NK-92 treated with Interleukin-12 subunit alpha and Interleukin-12 subunit beta, amount 100 ng/mL, for 24 hours (cell line): ENCODE results near the gene STIMATE.

Experiments
- DNase-seq: peaks from one replicate; lab custom pipeline; 2025; lab: John Stamatoyannopoulos, UW

Gene STIMATE

DNA sequence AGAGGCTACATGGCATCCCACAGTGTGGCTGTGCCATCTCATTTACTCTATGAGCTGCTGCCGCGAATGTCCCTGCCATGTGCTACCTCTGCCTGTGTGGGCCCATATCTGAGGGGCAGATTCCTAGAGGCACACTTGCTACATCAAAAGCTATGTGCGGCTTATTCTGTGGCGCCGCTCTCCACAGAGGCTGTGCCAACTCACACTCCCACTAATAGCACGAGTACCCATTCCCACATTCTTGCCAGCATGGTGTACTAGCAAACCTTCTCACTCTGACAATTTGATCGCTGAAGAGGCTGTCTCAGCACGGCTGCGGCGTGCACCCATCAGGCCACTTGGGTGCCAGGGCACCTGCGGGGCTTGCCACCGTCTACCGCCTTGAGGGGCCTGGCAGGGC, 31.4 kb downstream of the STIMATE start:
- no peak for DNase-seq

DNA sequence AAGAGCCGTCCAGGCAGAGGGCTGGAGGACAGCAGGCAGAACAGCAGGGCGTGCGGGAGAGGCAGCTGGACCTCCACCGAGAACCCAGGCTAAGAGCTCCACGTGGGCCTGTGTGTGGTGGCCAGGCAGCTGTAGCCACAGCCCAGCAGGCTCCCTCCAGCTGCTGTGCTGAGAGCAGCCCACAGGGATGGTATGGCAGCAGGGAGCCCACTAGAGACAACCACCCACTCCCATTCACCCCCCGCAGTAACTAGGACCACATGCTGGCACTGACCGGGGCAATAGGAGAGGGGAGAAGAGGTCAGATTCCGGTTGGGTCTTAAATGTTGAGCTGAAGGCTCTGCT, 37.0 kb downstream of the STIMATE start:
- DNase-seq = no peak

DNA sequence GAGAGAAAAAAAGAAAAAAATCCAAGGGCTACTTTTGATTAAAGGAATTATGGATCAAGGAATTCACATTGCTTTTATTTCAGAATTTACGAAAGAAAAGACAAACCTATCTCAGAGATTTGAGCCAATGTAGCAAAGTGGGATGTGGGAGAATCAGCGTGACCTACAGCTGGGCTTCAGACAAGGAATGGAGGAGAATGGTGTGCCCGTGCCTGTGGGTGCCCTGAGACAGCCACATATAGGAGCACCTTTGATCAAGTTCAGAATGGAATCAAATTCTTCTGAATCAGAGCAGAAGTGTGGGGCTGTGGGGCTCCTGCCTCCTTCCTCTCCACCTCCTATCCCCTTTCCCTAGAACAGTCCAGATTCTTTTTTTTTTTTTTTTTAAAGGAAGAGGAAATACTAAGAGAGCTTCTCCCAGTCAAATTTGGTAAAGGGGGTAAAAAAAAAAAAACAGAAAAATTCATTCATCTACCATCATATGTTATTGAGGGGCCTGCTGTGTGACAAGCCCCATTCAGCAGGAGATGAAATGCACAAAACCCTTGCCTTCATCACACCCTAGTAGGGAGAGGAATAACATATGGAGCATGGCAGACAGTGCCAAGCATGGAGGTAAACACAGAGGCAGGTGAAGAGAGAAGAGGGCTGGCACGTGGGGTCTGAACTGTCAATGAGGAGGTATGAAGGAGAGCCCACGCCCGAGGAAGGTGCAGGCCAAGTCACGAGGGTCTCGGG, 37.5 kb downstream of the STIMATE start:
- no peak for DNase-seq

DNA sequence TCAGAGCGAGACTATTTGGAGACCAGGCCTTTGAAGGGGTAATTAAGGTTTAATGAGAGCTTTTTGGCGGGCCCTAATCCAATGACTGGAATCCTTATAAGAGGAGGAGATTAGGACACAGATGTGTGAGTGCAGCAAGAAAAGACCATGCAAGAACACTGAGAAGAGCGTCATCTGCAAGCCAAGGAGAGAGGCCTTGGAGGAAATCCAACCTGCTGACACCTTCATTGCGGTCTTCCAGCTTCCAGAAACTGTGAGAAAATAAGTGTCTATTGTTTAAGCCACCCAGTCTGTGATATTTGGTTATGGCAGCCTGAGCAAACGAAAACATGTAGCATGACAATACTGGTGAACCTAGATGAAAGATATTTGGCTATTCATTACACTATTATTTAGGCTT, 39.5 kb downstream of the STIMATE start:
- no peak for DNase-seq

DNA sequence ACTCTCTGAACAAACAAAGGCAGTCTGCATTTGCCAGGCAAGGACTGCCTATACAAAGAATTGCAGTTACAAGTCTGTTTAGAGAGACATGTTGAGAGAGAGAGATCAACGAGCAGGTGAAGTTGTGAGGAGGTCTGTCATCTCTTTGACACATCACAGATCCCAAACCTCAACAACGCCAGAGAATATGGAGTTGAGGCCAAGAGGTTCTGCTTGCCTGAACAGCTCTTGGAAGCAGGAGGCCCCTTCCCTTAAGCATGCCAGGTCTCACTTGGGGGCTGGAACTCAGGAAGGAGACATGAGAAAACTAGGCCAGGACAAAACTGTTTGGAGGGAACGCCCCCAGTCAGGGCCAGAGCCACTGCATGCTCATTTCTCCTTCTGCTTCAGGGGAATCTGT, 40.2 kb downstream of the STIMATE start:
- DNase-seq = no peak

DNA sequence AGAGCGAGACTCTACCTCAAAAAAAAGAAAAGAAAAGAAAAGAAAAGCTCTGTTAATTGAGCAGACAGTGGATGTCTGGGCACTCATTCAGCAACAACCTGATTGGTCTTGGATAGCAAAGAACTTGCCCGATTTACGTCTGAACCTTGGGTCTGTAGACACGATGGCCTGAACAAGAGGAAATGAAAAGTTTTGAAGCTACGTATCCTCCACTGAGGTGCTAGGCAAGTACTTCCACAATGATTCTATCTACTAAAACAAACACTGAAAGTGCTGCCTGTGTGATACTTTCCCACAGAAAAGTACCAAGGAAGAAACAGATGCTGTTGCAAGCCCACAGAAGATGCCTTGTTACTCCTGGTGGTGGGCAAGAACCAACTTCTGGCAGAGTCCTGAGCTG, 40.7 kb downstream of the STIMATE start:
- DNase-seq = no peak

DNA sequence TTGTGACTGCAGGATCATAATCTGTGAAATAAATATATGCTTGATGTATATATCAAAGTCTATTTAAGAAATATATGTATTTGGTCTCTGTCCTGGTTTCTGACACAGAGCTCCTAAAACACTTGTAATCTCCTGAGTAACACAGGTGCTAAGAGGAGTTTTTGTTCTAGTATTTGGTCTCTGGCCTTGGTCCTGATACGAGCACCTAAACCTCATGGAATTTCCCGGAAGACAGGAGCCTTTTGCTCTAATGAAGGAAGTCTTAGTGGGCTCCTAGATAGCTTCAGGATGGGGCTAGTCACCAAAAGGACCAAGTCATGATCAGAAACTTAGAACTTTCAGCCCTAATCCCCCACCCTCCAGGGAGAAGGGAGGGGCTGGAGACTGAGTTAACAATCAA, 43.3 kb downstream of the STIMATE start:
- no peak for DNase-seq

DNA sequence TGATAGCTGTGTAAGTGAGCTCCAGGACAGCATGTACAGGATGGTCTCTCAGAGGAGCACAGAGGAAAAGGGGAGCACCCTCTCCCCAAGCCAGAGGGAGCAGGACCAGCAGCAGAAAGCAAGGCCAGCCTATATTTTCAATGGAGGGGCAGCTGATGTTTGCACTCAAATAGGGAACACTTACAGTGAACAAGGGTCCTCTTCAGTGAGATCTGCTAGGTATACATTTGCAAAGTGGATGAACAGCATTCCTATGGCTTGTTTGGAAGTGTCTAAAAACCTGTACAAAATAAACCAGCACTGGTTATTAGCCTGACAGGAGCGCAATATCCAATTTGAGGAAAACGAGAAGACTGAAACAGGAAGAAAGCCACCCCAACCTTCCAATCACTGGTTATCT, 44.9 kb downstream of the STIMATE start:
- DNase-seq = no peak

DNA sequence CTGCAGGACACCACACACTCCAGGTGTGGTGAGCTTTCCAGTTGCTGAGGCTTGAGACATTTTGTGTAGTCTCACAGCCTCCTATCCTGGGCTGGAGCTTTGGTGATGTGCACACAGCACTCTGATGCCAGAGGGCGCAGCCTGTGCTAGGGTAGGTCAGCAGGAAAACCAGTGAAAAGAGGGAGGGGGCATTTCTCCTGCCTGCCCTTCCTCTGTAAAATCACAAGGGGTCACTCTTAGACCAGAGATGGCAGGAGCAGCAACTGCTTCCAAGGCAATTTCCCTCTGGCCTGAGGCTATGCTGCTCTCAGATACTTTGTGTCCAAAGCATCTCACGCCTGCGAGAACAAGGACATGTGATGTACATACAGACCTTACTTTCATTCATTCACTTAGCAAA, 46.0 kb downstream of the STIMATE start:
- DNase-seq = no peak

DNA sequence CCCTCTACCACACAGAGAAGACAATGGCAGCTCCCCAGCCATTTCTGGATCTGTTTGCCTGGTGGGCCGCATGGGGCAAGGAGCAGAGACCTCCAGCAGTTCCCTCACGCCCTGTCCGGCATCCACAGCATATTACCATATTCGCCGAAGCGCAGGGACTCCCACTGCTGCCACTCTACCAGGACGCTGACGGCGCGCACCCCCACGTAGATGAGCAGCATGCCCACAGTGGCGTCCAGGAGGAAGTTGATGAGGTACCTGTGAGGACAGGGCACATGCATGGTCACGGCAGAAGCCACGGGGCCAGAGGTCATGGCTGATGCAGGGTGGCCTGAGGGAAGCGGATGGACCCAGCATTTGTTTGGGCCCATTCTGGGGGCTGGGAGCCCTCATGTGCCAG, 47.7 kb downstream of the STIMATE start:
- DNase-seq = no peak

DNA sequence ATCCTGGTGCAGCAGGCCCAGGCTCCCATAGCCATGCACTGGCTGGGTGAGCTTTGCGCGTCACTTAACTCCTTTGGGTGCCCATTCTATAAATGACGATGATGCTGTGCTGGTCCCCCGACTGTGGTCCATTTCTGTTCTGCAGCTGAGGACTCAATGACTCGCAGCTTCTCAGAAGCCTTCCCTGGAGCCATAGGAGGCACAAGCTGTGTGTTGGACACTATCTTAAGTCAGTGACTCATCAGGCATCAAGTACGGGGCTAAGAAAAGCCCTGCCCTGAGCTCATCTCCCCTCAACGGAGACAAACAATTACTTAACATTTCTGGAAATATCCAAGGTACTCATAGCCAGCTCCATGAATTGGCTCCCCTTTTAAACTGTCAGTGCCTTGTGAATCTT, 48.7 kb downstream of the STIMATE start:
- no peak for DNase-seq

DNA sequence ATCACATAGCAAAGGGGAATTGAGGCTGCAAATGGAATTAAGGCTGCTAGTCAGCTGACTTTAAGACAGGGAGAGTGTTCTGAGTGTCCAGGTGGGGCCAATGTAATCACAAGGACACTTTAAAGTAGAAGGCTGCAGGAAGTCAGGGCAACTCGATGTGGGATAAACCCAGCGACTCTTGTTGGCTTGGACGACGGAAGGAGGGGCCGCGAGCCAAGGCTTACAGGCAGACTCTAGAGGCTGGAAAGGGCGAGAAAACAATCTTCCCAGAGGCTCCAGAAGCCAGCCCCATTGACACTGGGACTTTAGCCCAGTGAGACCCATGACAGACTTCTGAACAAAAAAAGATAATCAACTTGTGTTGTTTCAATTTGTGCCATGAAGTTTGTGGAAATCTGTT, 49.6 kb downstream of the STIMATE start:
- no peak for DNase-seq

DNA sequence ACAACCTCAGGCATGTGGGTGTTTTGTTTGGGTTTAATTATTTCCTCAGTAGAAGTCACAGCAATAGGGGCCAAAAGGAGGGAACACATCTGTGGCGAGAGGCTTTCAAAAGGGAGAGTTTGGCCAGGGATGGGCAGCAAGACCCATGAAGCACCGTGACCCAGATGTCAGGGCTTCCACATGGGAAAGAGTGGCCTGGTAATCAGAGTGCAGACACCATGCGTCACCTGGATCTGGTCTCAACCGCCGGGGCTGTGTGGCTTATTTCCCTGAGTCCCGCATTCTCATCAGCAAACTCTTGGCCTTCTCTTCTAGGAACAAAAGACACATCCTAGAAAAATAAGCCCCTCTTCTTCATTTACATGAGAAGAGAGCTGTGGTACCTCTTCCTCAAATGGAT, 50.1 kb downstream of the STIMATE start:
- no peak for DNase-seq

DNA sequence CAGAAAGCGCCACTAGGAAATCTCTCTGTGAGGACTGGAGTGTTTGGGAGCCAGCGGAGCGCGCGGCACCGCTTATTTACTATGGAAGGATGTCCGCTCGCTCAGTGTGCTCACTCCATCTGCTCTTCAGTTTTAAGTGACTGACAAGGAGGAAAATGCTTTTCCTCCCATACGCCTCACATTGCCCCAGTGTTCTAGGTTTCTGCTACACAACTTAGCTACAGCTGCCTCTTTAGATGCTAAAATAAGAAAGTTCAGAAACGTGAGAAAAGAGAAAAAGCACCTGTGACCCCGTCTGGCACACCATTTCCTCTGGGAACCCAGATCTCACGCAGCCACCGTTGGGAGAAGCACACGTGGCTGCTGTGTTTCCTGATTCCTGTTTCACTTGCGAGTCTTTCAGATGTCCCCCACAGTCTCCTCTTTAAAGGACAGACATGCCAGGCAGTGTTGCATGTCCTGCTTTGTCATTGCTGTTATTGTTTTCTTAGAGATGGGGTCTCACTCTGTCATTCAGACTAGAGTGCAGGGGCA, 50.8 kb downstream of the STIMATE start:
- no peak for DNase-seq

DNA sequence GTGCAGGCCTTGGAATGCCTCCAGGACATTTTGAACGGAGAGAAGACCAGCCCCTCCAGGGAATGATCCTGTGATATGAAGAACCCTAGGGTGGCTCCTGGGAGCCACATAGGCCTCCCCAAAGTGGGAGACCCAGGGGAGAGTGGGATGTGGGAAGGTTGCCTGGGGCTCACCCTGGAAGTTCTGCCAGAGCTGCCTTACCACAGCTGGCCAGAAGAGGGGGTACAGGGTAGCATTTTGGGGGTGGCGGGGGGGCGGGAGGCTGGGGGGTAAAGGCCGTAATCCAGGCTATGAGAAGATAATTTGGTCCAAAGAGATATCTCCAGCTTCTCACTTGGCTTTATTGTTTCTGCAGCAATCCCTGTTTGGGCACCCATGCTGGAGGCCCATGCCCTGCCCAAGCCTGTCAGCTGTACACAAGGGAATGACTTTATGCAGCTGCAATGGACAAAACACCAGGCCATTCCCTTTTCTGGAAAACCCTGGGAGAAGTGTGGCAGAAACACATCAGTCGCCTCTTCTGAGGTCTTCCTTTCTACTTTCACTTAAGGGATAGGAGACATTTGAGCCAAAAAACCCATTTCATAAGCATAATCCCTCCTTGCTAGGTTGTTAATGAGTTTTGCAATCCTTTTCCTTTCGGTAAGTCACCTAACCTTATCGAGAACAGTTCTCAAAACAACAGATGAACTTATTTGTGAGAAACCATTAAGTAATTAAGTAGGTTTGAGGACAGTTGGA, 51.5 kb downstream of the STIMATE start:
- DNase-seq = no peak

DNA sequence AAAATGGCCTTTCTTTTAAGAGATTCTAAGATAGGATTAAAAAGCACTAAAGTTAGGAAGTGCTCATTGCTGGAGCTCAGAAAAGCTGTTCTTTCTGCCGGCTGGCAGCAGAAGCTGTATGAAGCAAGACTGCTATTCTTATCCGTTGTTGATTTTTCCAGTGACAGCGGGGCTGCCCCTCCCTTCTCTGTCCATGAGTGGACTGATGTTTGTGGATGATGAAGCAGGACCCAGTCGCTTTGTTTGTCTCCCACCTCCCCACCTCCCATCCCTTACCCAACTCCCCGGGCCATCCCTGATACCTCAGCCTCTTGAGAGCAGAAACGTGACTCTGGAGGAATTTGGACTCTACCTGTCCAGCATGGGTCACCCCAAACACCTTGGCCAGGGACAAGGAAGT, 52.2 kb downstream of the STIMATE start:
- no peak for DNase-seq

DNA sequence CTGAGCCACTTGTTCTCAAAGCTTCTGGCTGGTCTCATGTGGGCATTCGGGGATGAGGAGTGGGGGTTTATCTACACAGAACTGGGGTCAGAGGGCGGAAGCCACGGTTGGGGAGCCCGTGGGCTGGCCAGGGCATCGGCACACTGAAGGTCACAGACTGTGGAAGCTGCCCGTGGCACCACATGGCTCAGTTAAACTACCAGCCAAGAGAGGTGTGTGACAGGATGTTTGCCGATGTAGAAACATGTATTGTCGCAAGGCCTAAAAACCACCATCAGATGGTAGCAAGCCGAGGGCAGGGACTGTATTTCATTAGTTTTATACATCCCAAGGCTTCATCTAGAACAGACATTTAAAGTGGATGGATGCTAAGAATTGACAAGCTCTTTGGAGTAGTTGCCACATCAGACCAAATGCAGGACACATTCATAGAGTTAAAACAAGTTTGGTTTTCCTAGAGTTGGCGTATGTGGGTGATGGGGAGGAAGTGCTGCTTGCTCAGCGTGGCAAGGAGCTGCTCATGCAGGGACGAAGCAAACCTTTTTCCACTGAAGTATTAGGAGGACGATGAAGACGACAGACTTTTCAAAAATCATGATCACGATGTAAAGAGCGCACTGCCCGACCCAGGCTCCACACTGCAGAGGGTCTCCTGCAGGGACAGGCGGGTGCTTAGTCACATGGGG, 52.9 kb downstream of the STIMATE start:
- DNase-seq = no peak

DNA sequence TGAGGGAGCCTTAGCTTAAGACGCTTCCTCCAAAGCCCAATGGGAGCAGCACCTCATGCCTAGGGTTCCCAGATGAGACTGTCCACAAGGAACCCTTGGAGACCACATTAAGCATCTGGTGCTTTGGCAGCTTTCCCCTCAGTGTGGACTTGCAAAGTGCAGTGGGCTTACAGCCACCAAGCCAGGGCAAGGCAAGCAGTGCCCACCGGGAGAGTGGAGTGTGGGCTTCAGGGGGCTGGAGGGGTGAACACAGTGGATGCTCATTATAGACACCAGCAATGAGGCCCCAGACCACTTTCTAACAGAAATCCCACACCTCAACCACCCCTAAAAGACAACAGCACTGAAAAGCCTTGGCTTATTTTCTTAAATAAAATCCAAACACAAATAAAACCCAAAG, 53.5 kb downstream of the STIMATE start:
- no peak for DNase-seq

DNA sequence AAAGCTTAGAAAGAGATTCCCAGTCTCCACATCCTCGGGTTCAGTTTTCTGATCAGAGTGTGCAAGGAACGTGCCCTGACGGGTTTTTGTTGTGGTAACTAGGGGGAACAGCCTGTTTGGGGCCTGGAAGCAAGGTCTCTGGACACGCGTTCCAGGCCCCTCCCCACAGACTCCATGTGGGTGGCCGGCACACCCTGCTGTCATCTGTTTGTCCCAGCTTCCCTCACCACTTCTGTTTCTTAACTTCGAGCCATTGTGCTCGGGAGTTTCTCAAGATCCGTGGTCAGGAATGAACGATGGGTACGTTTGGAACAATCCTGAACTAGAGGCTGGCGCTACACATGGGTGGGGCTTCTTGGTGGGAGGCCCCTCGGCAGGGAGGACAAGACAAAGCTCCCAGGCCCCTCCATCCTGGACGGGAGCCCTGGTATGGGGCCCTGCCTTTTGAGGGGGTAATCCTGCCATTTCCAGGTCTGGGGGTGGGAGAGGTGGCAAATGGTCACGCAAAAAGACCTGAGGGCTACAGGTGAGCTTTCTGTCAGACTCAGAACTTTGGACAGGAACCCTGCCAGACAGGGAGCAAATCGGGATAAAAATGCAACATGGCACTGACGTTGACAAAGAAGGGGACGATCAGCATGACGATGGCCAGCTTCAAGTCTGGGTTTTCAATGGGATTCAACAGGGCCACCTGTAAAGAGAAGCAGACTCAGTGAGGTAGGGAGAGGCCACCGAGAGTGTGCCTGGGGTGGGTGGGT, 54.1 kb downstream of the STIMATE start:
- no peak for DNase-seq

DNA sequence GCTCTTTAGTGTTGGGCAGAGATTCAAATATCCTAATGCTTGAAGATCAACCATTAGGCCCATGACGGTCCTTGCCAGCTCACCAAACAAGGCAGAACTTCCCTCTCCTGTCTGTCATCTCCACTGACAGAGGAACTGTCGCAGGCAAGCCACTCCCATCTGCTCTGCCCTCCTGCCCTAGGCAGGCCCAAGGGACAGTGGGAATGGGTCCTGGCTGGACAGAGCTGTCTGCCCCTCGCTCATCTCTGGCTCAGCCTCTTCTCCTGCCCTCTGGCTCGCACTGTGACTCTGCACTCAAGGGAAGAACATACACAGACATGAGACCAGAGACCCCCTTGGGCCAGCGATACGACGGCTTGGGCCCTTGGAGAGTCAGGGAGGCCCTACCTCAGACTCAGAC, 54.9 kb downstream of the STIMATE start:
- DNase-seq = no peak

DNA sequence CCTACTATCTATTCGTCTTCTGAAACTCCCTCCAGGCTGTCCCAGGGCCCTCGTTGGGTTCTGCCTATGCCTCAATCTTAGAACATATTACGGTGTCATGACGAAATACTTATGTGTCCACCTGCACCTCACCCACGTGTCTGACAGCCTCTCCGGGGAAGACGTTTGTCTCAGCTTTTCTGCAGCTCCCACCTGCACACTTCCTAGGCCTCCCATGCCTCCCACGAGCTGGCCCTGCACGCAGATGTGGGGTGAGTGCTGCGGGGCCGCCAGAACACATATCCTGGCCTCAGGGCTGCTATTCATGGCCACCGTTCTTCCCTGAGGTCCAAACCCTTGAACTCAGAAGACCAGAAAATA, 55.4 kb downstream of the STIMATE start:
- DNase-seq = no peak

DNA sequence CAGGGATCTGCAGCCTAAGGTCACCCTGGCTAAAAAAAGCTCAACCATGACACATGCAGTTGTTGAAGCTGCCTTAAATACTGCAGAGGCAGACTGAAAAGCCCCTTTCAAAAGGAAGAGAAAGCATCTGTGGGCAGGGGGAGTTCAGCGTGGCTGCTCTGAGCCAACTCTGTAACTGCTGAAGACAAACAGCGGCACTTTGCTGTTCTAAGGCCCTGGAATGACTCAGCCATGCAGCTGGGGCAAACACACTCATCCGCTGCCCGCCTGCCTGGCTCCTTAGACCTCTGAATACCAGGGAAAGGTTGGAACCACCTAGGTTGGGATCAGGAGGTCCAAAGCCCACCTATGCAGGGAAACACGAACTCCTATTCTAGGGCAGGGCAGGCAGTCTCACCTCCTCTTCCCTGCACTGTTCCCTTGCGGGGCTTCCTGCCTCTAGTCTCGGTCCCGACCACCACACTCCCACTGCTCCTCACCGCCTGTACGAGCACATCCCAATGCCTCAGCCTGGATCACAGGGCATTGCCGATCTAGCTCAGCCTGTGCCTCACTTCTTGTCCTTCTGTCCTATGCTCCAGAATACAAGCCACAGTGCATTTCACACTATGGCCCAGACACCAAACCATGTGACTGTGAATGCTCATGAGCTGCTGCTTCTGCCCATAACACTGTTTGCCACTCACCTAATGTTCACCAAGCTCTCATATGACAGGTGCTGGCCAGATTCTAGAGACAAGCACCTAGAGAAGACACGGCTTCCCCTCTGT, 56.0 kb downstream of the STIMATE start:
- no peak for DNase-seq
